HepG2 (cell line): Measurements from ENCODE around the gene PTEN. TPM values are rescaled to one million over a fixed set of nuclear protein-coding genes. Genes with fewer than 3 reads are reported as not detected.

Source experiments
- ASH2L ChIP-seq: fragments of 300-600, 200-600 bp; sonication (generic); IDR thresholded peaks from 2 replicates; pipeline ENCODE4 v1.7.0; 2017; ENCODE audit warnings: low read depth, mild to moderate bottlenecking, moderate library complexity, mixed read lengths, low read length; ENCODE audit not compliant: insufficient read length
- BATF2 ChIP-seq: sonication (generic); formaldehyde crosslinking; IDR thresholded peaks from 2 replicates; pipeline ENCODE4 v1.8.0; 2022; ENCODE audit warnings: mild to moderate bottlenecking, missing genetic modification reagents, moderate library complexity
- BRD4 ChIP-seq: sonication (generic); formaldehyde crosslinking; IDR thresholded peaks from 2 replicates; pipeline ENCODE4 v1.4.0; 2020; ENCODE audit warnings: missing genetic modification reagents
- E2F5 ChIP-seq: sonication (generic); formaldehyde crosslinking; conservative IDR thresholded peaks from 2 replicates; pipeline ENCODE4 v1.4.0; 2020; ENCODE audit warnings: missing genetic modification reagents
- FUBP1 ChIP-seq: sonication (generic); formaldehyde crosslinking; IDR thresholded peaks from 2 replicates; pipeline ENCODE4 v1.5.1; 2020; ENCODE audit warnings: missing genetic modification reagents, mild to moderate bottlenecking, borderline replicate concordance
- HDAC1 ChIP-seq: sonication (generic); formaldehyde crosslinking; IDR thresholded peaks from 2 replicates; pipeline ENCODE4 v1.5.1; 2020; ENCODE audit warnings: mild to moderate bottlenecking, missing genetic modification reagents
- MED13 ChIP-seq: sonication (generic); formaldehyde crosslinking; IDR thresholded peaks from 2 replicates; pipeline ENCODE4 v1.5.0; 2020; ENCODE audit warnings: missing genetic modification reagents
- MEIS2 ChIP-seq: sonication (generic); formaldehyde crosslinking; IDR thresholded peaks from 2 replicates; pipeline ENCODE4 v1.9.0; 2021; ENCODE audit warnings: mild to moderate bottlenecking, missing genetic modification reagents
- RAD51 ChIP-seq: fragments of 450-650 bp; IDR thresholded peaks from 2 replicates; pipeline ENCODE4 v1.6.1; 2016; ENCODE audit warnings: borderline replicate concordance
- SAP130 ChIP-seq: IDR thresholded peaks from 2 replicates; pipeline ENCODE4 v1.6.1; 2016; ENCODE audit warnings: low read depth
- SNAPC2 ChIP-seq: sonication (generic); formaldehyde crosslinking; IDR thresholded peaks from 2 replicates; pipeline ENCODE4 v1.8.1; 2022; ENCODE audit warnings: mild to moderate bottlenecking, missing genetic modification reagents
- SOX5 ChIP-seq: IDR thresholded peaks from 2 replicates; pipeline ENCODE4 v1.6.1; 2016; ENCODE audit warnings: borderline replicate concordance
- ZBTB7B ChIP-seq: sonication (generic); formaldehyde crosslinking; IDR thresholded peaks from 2 replicates; pipeline ENCODE4 v1.4.0; 2020; ENCODE audit warnings: missing genetic modification reagents
- ZNF30 ChIP-seq: sonication (generic); formaldehyde crosslinking; IDR thresholded peaks from 2 replicates; pipeline ENCODE4 v1.5.0; 2020; ENCODE audit warnings: mild to moderate bottlenecking, missing genetic modification reagents
- ZNF331 ChIP-seq: sonication (generic); formaldehyde crosslinking; IDR thresholded peaks from 2 replicates; pipeline ENCODE4 v1.4.0; 2020; ENCODE audit warnings: missing genetic modification reagents
- ZNF496 ChIP-seq: sonication (generic); formaldehyde crosslinking; IDR thresholded peaks from 2 replicates; pipeline ENCODE4 v1.8.1; 2023; ENCODE audit warnings: mild to moderate bottlenecking, moderate library complexity, missing genetic modification reagents; ENCODE audit not compliant: insufficient replicate concordance
- ZNF589 ChIP-seq: sonication (generic); formaldehyde crosslinking; conservative IDR thresholded peaks from 2 replicates; pipeline ENCODE4 v1.8.0; 2022; ENCODE audit warnings: mild to moderate bottlenecking, moderate library complexity, missing genetic modification reagents
- ZNF83 ChIP-seq: sonication (generic); formaldehyde crosslinking; IDR thresholded peaks from 2 replicates; pipeline ENCODE4 v1.4.0; 2020; ENCODE audit warnings: missing genetic modification reagents, mild to moderate bottlenecking, borderline replicate concordance
- polyA plus RNA-seq, 8 experiments: library from polyadenylated mRNA; depleted of rRNA in 3 of 8; stranded (reverse) in 7 of 8; unstranded in 1 of 8; fragments of >200 nt; fragmentation: Illumina TruSeq in 4 of 8; extraction: Trizol in 4 of 8; gene quantifications; 2 replicates each; pipeline versions ENCODE4 v1.2.1 to v1.2.3, GENCODE V29; 2011 to 2016; ENCODE audit warnings: low read depth in 4 of 8, missing spikeins in 1 of 8, mixed read lengths in 1 of 8; ENCODE audit not compliant: insufficient read depth in 1 of 8
- total RNA-seq, 5 experiments: library from RNA; depleted of rRNA; stranded (reverse); fragments of >200 nt; fragmentation: Illumina TruSeq; extraction: Trizol; gene quantifications; 2 replicates each; pipeline ENCODE4 v1.2.3, GENCODE V29; 2016; ENCODE audit warnings: low read depth in 1 of 5
- TF ChIP-seq, protein P1 (sequence below): sonication (generic); formaldehyde crosslinking; IDR thresholded peaks from 2 replicates; pipeline ENCODE4 v1.9.0; 2021; ENCODE audit warnings: mild to moderate bottlenecking, missing genetic modification reagents
- TF ChIP-seq, protein P2 (sequence below): sonication (generic); formaldehyde crosslinking; conservative IDR thresholded peaks from 2 replicates; pipeline ENCODE4 v1.8.0; 2022; ENCODE audit warnings: missing genetic modification reagents

Gene PTEN
- total and polyA plus RNA-seq, 2 of the 13 experiments (the other 11 are each of a cell fraction or from before 2014, with no cell fraction given), result 30.3 to 61.3 TPM

GRCh38 chr10:87861566-87861952, 1.9 kb upstream of the PTEN start (continued):
- TF ChIP-seq, protein P1, sequence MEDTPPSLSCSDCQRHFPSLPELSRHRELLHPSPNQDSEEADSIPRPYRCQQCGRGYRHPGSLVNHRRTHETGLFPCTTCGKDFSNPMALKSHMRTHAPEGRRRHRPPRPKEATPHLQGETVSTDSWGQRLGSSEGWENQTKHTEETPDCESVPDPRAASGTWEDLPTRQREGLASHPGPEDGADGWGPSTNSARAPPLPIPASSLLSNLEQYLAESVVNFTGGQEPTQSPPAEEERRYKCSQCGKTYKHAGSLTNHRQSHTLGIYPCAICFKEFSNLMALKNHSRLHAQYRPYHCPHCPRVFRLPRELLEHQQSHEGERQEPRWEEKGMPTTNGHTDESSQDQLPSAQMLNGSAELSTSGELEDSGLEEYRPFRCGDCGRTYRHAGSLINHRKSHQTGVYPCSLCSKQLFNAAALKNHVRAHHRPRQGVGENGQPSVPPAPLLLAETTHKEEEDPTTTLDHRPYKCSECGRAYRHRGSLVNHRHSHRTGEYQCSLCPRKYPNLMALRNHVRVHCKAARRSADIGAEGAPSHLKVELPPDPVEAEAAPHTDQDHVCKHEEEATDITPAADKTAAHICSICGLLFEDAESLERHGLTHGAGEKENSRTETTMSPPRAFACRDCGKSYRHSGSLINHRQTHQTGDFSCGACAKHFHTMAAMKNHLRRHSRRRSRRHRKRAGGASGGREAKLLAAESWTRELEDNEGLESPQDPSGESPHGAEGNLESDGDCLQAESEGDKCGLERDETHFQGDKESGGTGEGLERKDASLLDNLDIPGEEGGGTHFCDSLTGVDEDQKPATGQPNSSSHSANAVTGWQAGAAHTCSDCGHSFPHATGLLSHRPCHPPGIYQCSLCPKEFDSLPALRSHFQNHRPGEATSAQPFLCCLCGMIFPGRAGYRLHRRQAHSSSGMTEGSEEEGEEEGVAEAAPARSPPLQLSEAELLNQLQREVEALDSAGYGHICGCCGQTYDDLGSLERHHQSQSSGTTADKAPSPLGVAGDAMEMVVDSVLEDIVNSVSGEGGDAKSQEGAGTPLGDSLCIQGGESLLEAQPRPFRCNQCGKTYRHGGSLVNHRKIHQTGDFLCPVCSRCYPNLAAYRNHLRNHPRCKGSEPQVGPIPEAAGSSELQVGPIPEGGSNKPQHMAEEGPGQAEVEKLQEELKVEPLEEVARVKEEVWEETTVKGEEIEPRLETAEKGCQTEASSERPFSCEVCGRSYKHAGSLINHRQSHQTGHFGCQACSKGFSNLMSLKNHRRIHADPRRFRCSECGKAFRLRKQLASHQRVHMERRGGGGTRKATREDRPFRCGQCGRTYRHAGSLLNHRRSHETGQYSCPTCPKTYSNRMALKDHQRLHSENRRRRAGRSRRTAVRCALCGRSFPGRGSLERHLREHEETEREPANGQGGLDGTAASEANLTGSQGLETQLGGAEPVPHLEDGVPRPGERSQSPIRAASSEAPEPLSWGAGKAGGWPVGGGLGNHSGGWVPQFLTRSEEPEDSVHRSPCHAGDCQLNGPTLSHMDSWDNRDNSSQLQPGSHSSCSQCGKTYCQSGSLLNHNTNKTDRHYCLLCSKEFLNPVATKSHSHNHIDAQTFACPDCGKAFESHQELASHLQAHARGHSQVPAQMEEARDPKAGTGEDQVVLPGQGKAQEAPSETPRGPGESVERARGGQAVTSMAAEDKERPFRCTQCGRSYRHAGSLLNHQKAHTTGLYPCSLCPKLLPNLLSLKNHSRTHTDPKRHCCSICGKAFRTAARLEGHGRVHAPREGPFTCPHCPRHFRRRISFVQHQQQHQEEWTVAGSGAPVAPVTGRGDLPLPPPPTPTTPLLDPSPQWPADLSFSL, result no peak; the same call in 1 of the 2 replicates
- no peak for TF ChIP-seq FUBP1 (CRISPR knock-in tag)
- no peak for TF ChIP-seq E2F5 (CRISPR knock-in tag)
- no peak for TF ChIP-seq ZNF331 (CRISPR knock-in tag)
- no peak for TF ChIP-seq ZNF496 (CRISPR knock-in tag)
- TF ChIP-seq, protein P2, sequence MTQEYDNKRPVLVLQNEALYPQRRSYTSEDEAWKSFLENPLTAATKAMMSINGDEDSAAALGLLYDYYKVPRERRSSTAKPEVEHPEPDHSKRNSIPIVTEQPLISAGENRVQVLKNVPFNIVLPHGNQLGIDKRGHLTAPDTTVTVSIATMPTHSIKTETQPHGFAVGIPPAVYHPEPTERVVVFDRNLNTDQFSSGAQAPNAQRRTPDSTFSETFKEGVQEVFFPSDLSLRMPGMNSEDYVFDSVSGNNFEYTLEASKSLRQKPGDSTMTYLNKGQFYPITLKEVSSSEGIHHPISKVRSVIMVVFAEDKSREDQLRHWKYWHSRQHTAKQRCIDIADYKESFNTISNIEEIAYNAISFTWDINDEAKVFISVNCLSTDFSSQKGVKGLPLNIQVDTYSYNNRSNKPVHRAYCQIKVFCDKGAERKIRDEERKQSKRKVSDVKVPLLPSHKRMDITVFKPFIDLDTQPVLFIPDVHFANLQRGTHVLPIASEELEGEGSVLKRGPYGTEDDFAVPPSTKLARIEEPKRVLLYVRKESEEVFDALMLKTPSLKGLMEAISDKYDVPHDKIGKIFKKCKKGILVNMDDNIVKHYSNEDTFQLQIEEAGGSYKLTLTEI (CRISPR knock-in tag), result no peak
- TF ChIP-seq ZNF83 (CRISPR knock-in tag), result no peak
- TF ChIP-seq SAP130 (CRISPR knock-in tag), result 0 out of 2 replicates have a peak, but pooled peaks have one; percentile 9
- TF ChIP-seq HDAC1 (CRISPR knock-in tag), result no peak
- peak; percentile 68 for TF ChIP-seq MEIS2 (CRISPR knock-in tag)
- TF ChIP-seq ZBTB7B (CRISPR knock-in tag), result no peak
- no peak for TF ChIP-seq ASH2L
- no peak for TF ChIP-seq MED13 (CRISPR knock-in tag)
- no peak for TF ChIP-seq ZNF589 (CRISPR knock-in tag)
- no peak for TF ChIP-seq SNAPC2
- TF ChIP-seq BATF2 (CRISPR knock-in tag), result no peak
- TF ChIP-seq BRD4 (CRISPR knock-in tag), result no peak
- TF ChIP-seq RAD51, result no peak
- 0 out of 2 replicates have a peak, but pooled peaks have one; percentile 7 for TF ChIP-seq SOX5 (CRISPR knock-in tag)
- TF ChIP-seq ZNF30 (CRISPR knock-in tag), result 0 out of 2 replicates have a peak, but pooled peaks have one; percentile 9
